NCI-H82 (cell line): ENCODE results near the gene KAZALD1.
A peak's percentile ranks its signal among the peaks of the same experiment; 100 is the strongest.

Source experiments
- DNase-seq: peaks from one replicate; lab custom pipeline; 2025; lab: John Stamatoyannopoulos, UW

Gene KAZALD1

GRCh38 chr10:101066896-101067355 lies 5.1 kb downstream of the KAZALD1 start:
- DNase-seq = peak; percentile 66

GRCh38 chr10:101067356-101068083 lies 5.7 kb downstream of the KAZALD1 start:
- DNase-seq = peak; percentile 90

GRCh38 chr10:101069441-101069840 lies 7.7 kb downstream of the KAZALD1 start:
- DNase-seq = no peak

DNA sequence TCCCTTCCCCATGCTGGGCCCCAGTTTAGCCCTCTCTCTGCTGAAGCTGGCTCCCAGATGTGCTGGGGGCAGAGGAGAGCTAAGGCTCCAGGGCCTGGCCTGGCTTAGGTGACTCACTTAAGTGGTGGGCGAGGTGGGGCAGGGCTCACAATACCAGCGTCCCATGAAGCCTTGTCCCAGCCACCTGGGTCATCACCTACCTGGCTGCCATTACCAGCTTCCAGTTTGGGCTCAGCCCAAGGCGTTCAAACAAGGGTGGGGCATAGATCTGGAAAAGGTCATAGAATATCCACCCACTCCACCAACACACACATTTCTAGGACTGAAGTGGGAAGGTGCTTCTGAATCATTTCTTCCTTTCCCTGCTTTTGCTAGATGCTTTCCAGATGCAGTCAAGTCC lies 8.3 kb downstream of the KAZALD1 start:
- DNase-seq = no peak

DNA sequence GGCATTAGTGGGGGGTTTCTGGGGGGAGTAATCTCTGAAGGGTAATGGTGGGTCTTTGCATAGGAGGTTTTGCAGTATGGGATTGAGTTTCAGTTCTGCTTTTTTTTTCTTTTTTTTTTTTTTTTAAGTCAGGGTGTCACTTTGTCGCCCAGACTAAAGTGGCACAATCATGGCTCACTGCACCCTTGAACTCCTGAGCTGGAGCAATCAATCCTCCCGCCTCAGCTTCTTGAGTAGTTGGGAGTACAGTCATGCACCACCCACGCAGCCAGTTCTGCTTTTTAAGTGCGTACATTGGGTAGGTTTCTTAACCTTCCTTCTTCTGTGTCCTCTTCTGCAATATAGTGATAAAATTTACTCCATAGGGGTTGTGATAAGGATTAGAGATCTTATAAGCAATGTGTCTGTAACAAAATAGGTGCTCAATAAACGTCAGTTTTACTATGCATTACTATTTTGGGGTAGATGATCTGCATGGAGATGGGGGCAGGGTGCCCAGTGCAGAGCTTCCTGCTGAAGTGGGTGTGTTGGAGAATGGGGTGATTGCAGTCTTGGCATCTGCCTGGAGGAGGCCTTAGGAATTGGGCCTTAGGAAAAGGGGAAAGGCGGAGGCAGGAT lies 9.6 kb downstream of the KAZALD1 start:
- no peak for DNase-seq

- no peak for DNase-seq
Measured at GRCh38 chr10:101071885-101072433, 10.2 kb downstream of the KAZALD1 start.

DNA sequence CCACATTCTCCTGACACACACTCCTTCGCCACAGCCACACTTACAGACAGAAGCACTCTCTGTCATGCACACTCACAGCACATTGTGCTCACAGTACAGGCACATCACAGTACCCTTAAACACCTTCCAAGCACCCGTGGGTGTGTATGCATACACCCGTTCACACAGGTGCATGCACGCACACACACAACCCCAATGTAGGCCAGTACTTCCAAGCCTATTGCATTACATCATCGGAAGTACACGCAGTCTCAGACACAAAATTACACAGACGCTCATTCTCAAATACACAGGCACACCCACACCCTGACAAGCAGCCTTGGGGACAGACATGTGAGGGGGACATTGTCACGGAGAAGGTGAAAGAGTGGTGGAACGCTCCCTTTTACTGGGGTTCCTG lies 11.1 kb downstream of the KAZALD1 start:
- no peak for DNase-seq

DNA sequence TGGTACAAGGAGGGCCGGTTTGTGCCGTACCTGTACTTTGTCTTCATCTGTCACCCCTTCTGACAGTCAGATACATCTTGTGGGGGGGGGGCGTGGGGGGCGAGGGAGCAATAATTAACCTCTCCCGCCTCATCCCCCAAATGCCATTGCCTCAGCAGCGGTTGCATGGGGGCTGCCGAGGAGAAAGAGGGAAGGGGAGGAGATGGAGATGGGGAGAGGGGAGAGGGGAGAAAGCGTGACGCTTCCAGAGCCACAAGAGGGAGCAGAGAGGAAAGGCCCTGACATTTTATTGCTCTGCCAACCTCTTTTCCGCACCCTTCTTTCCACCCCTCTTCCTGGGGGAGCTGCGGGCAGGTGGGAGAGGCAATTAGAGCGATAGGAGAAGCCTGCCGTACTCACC lies 11.8 kb downstream of the KAZALD1 start:
- peak; percentile 16 for DNase-seq

GRCh38 chr10:101075775-101076174 lies 14.0 kb downstream of the KAZALD1 start:
- DNase-seq = peak; percentile 28

GRCh38 chr10:101076630-101077029 lies 14.8 kb downstream of the KAZALD1 start:
- DNase-seq = no peak

- no peak for DNase-seq
Measured at GRCh38 chr10:101079874-101080273, 18.1 kb downstream of the KAZALD1 start.

DNA sequence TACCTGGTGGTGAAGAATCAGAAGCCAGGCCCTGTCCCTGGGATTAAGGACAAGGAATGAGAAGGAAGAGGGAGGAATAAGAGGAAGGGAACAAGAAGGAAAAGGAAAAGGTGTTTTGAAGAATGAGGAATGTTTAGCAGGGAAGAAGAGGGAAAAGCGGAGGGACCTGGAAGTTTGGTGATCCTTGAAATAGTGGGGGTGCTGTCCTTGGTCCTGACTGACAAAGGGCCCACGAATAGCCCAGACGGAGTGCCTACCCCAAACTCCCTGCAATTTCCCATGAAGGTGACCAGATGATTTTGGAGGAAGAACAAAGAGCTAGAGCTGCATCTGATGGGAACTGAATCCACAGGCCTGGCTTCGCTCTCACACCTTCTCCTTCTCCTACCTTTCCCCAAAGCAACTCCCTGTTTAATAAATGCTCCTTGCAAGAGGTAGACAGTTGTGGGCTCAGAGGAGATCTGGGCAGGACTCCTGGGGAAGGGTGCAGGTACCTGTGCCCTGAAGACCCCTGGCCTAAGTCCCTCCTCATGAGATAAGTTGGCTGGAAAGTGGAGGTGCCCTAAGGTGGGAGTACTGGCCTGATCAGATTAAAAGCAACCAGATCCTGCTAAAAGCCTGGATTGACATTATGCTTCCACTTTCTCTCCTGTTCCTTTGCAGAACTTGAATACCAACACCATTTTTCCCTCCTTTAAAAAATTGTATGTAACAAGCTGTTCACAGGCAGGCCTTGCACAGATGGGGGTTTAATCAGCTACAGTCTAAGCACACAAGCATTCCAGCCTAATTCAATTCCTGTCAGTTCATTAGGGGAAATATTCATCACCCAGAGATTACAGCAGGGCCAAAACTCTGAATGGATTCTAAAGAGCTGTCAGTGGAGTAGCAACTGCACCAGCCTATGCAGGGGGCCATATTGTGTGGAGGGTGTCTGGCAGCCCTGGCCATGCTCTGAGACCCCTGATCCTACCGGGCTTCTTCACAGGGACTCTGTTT lies 19.4 kb downstream of the KAZALD1 start:
- peak; percentile 83 for DNase-seq

DNA sequence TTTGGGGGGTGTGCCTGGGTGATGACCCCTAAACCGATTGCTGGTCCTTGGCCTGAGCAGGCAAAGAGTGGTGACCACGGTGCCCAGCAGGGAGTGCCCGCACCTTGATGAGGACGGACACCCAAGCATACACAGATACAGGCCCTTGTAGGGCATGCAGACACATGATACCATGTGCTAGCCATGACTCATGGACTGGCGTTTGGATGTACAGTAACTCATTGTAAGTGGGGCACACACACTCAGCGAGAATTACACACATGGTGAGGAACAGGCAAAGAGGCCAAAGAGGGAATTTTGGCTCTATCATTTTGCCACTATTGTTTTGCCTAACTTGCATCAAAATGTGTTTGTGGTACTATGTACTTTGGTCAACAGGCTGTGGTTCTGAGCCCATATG lies 24.1 kb downstream of the KAZALD1 start:
- DNase-seq = peak; percentile 36

- DNase-seq = peak; percentile 84
Measured at GRCh38 chr10:101087376-101087775, 25.6 kb downstream of the KAZALD1 start.

- peak; percentile 87 for DNase-seq
Measured at GRCh38 chr10:101087965-101088364, 26.2 kb downstream of the KAZALD1 start.

DNA sequence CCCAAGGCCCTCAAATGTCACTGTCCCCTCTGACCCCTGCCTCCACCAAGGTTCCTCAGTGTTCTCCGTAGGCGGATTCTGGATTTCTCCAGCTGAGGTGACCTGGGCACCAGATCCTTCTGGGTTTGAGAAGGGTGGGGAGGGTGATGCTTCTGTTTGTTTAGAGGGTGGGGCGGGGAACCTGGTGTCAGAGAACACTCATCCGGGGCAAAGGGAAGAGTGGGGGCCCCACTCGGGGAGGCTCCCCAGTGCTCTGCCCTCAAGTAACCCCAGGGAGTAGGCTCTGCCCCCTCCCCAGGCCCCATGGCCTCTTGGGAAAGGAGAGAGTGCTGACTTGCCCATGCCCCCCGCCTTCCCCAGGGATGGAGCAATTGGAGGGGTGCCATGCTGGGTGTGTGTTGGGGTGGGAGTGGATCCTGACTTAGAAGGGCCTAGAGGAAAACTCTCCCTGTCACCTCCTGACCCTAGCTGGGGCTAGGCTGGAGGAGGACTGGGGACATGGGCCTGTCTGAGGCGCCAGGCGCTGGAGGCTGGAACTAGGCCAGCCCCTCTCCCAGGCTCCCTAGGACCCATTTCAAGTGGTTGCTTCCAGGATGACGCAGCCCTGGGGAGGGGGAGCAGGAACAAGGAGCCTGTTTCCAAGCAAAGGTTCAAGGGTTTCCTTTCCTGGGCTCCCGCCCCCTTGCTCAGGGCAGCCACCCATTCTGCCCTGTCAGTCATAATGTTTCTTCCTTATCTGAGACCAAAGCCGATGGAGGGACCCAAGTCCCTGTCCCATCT lies 27.9 kb downstream of the KAZALD1 start:
- no peak for DNase-seq

DNA sequence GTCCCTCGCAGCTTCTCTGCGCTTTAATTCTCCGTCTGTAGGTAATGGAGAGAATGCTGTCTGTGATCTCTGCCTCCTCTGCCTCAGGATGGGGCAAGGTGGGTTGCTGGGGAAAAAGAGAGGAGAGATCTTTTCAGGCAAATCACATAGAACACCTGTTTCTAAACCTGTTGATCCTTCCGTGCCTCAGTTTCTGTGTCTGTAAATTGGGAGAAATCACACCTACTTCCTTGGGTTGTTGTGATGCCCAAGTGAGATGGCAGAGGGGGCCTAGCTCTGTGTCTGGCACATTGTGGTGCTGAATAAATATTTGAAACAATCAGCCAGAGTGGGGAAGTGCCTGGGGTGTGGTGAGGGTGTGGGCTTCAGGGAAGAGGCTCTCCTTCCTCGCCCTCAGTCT lies 28.8 kb downstream of the KAZALD1 start:
- no peak for DNase-seq

- no peak for DNase-seq
Measured at GRCh38 chr10:101091546-101092290, 29.9 kb downstream of the KAZALD1 start.

GRCh38 chr10:101092881-101093354 lies 31.1 kb downstream of the KAZALD1 start:
- DNase-seq = no peak

GRCh38 chr10:101094121-101094879 lies 32.5 kb downstream of the KAZALD1 start:
- no peak for DNase-seq
